GM21717 (cell line): ENCODE results near the gene GRIK4.

Source experiments
- ATAC-seq: cut with Tn5 transposase; IDR thresholded peaks from one replicate; pipeline ENCODE4 v1.9.1; 2021; ENCODE audit warnings: mild to moderate bottlenecking, moderate library complexity; ENCODE audit not compliant: unreplicated experiment

Gene GRIK4

GRCh38 chr11:120793806-120794479 lies 282.4 kb downstream of the GRIK4 start:
- no peak for ATAC-seq

GRCh38 chr11:120794748-120795147 lies 283.2 kb downstream of the GRIK4 start:
- ATAC-seq, result no peak

- ATAC-seq, result no peak
Observed at GRCh38 chr11:120795185-120795584, 283.6 kb downstream of the GRIK4 start.

GRCh38 chr11:120797143-120797542 lies 285.6 kb downstream of the GRIK4 start:
- no peak for ATAC-seq

GRCh38 chr11:120798854-120799253 lies 287.3 kb downstream of the GRIK4 start:
- ATAC-seq, result no peak

GRCh38 chr11:120800206-120800605 lies 288.7 kb downstream of the GRIK4 start:
- no peak for ATAC-seq

GRCh38 chr11:120801801-120802689 lies 290.5 kb downstream of the GRIK4 start:
- no peak for ATAC-seq

GRCh38 chr11:120805960-120806555 lies 294.5 kb downstream of the GRIK4 start:
- ATAC-seq, result no peak

- ATAC-seq, result no peak
Observed at GRCh38 chr11:120807414-120808150, 296.0 kb downstream of the GRIK4 start.

GRCh38 chr11:120808616-120809050 lies 297.1 kb downstream of the GRIK4 start:
- ATAC-seq, result no peak

GRCh38 chr11:120810251-120810650 lies 298.7 kb downstream of the GRIK4 start:
- ATAC-seq, result no peak

- no peak for ATAC-seq
Observed at GRCh38 chr11:120811199-120811598, 299.7 kb downstream of the GRIK4 start.

- ATAC-seq, result no peak
Observed at GRCh38 chr11:120811731-120812130, 300.2 kb downstream of the GRIK4 start.

GRCh38 chr11:120814531-120815318 lies 303.2 kb downstream of the GRIK4 start:
- ATAC-seq, result no peak

- no peak for ATAC-seq
Observed at GRCh38 chr11:120815319-120816100, 304.0 kb downstream of the GRIK4 start.

- ATAC-seq, result no peak
Observed at GRCh38 chr11:120816176-120816575, 304.6 kb downstream of the GRIK4 start.

GRCh38 chr11:120816711-120817110 lies 305.2 kb downstream of the GRIK4 start:
- ATAC-seq, result no peak

- no peak for ATAC-seq
Observed at GRCh38 chr11:120817158-120817557, 305.6 kb downstream of the GRIK4 start.

- no peak for ATAC-seq
Observed at GRCh38 chr11:120818097-120818496, 306.5 kb downstream of the GRIK4 start.
